K562 (cell line): ENCODE results near the gene MEFV. TPM values are rescaled to one million over a fixed set of nuclear protein-coding genes. Genes with fewer than 3 reads are reported as not detected.

ENCODE experiments used
- CEBPG ChIP-seq, 3 experiments: fragments of 200-800 bp in 1 of 3; sonication (Bioruptor generic) in 1 of 3; sonication (generic) in 1 of 3; formaldehyde crosslinking in 1 of 3; IDR thresholded peaks in 2 of 3; conservative IDR thresholded peaks in 1 of 3; 2 replicates each; pipeline versions ENCODE4 v1.6.1 to v1.8.0; 2016 to 2022; ENCODE audit warnings: missing compliant biosample characterization in 2 of 3, missing genetic modification characterization in 2 of 3, mild to moderate bottlenecking in 1 of 3, missing genetic modification reagents in 1 of 3
- ELF1 ChIP-seq: fragments of 200-800 bp; sonication (Bioruptor generic); IDR thresholded peaks from 2 replicates; pipeline ENCODE4 v1.6.1; 2016; ENCODE audit warnings: missing genetic modification characterization, missing compliant biosample characterization
- ELK3 ChIP-seq: fragments of 450-650 bp; formaldehyde crosslinking; IDR thresholded peaks from 2 replicates; pipeline ENCODE4 v1.4.0; 2020; ENCODE audit warnings: mild to moderate bottlenecking
- ESRRB ChIP-seq: fragments of 250-450 bp; sonication (Bioruptor Pico); IDR thresholded peaks from 2 replicates; pipeline ENCODE4 v1.5.0; 2020; ENCODE audit warnings: mild to moderate bottlenecking, moderate library complexity, borderline replicate concordance
- GTF2E2 ChIP-seq: fragments of 200-800 bp; sonication (Bioruptor generic); IDR thresholded peaks from 2 replicates; pipeline ENCODE4 v1.6.1; 2016; ENCODE audit warnings: missing genetic modification characterization, missing compliant biosample characterization
- HDAC3 ChIP-seq: fragments of 450-650 bp; IDR thresholded peaks from 2 replicates; pipeline ENCODE4 v1.6.1; 2018; ENCODE audit warnings: borderline replicate concordance, mild to moderate bottlenecking, moderate library complexity; ENCODE audit not compliant: partially characterized antibody
- KDM4B ChIP-seq, 2 experiments: fragments of 450-650 bp in 1 of 2; sonication (generic) in 1 of 2; IDR thresholded peaks; 2 replicates each; pipeline ENCODE4 v1.6.1; 2016 to 2017; ENCODE audit warnings: borderline replicate concordance in 2 of 2, antibody characterized with exemption in 1 of 2, low read depth in 1 of 2, mild to moderate bottlenecking in 1 of 2
- KLF1 ChIP-seq: fragments of 450-650 bp; IDR thresholded peaks from 2 replicates; pipeline ENCODE4 v1.6.1; 2016; ENCODE audit warnings: missing genetic modification characterization, missing compliant biosample characterization
- MIER1 ChIP-seq: fragments of 450-650 bp; IDR thresholded peaks from 2 replicates; pipeline ENCODE4 v1.6.1; 2016; ENCODE audit warnings: antibody characterized with exemption, mild to moderate bottlenecking, low read depth
- POLR3A ChIP-seq: IDR thresholded peaks from 2 replicates; pipeline ENCODE4 v1.6.1; 2011; ENCODE audit warnings: borderline replicate concordance, mild to moderate bottlenecking, moderate library complexity; ENCODE audit not compliant: insufficient read length, insufficient read depth; ENCODE audit errors: extremely low read depth
- PREB ChIP-seq: sonication (generic); formaldehyde crosslinking; IDR thresholded peaks from 2 replicates; pipeline ENCODE4 v1.8.1; 2023; ENCODE audit warnings: mild to moderate bottlenecking, missing genetic modification reagents
- SIN3A ChIP-seq, 2 experiments: fragments of 150-350 bp in 1 of 2; IDR thresholded peaks; 2 replicates each; pipeline ENCODE4 v1.6.1; 2011 to 2016; ENCODE audit warnings: borderline replicate concordance in 2 of 2, low read depth in 2 of 2, low read length in 2 of 2, mild to moderate bottlenecking in 2 of 2, moderate library complexity in 2 of 2; ENCODE audit not compliant: control insufficient read depth in 1 of 2
- SMAD4 ChIP-seq: fragments of 250-450 bp; sonication (Bioruptor Pico); conservative IDR thresholded peaks from 2 replicates; pipeline ENCODE4 v1.8.0; 2021; ENCODE audit warnings: inconsistent platforms, mild to moderate bottlenecking, moderate library complexity
- TAF9B ChIP-seq: fragments of 450-650 bp; IDR thresholded peaks from 2 replicates; pipeline ENCODE4 v1.6.1; 2018; ENCODE audit warnings: mild to moderate bottlenecking; ENCODE audit not compliant: partially characterized antibody
- THAP12 ChIP-seq: fragments of 250-450 bp; sonication (Bioruptor Pico); IDR thresholded peaks from 2 replicates; pipeline ENCODE4 v1.9.0; 2021; ENCODE audit warnings: mild to moderate bottlenecking, inconsistent platforms
- U2AF1 ChIP-seq: fragments of 200-400 bp; formaldehyde crosslinking; optimal IDR thresholded peaks from 2 replicates; pipeline ENCODE3; 2017; ENCODE audit warnings: mild to moderate bottlenecking, low read depth, low read length, moderate library complexity
- polyA plus RNA-seq, 8 experiments: library from polyadenylated mRNA; depleted of rRNA in 4 of 8; stranded (reverse) in 5 of 8; unstranded in 3 of 8; fragments of >200 nt; fragmentation: Nextera tagmentation in 2 of 8; fragmentation: Illumina TruSeq in 1 of 8; extraction: Ambion mirVana in 2 of 8; extraction: Trizol in 1 of 8; gene quantifications; 2 replicates each; pipeline versions ENCODE4 v1.2.1 to v1.2.3, GENCODE V29; 2011 to 2014; ENCODE audit warnings: inconsistent platforms in 1 of 8, missing spikeins in 1 of 8
- total RNA-seq, 7 experiments: library from RNA; depleted of rRNA in 6 of 7; stranded (reverse); fragments of >200 nt in 6 of 7; fragmentation: Illumina TruSeq in 2 of 7; extraction: Trizol in 2 of 7; gene quantifications; 2 replicates each; pipeline versions ENCODE4 v1.2.1 to v1.2.3, GENCODE V29; 2011 to 2021; ENCODE audit warnings: low replicate concordance in 1 of 7
- TF ChIP-seq, protein P1 (sequence below): sonication (generic); formaldehyde crosslinking; IDR thresholded peaks from 2 replicates; pipeline ENCODE4 v1.8.0; 2022; ENCODE audit warnings: missing genetic modification reagents, mild to moderate bottlenecking, borderline replicate concordance

The MEFV gene
- total and polyA plus RNA-seq, 9 of the 15 experiments (the other 6 are each of a cell fraction or from before 2014, with no cell fraction given) = 0.14 TPM; not detected in 8

- TF ChIP-seq THAP12 (no peak), SIN3A (IDR thresholded peaks at IDR 0.05; ENCODE audit: borderline replicate concordance in 2 of 2, control insufficient read depth in 1 of 2, low read depth in 2 of 2, low read length in 2 of 2) (peak in 1 of 2 experiments; percentile 71; a peak in 1 of 4 replicates), KLF1 (tag) (no peak), KDM4B (IDR thresholded peaks at IDR 0.05; ENCODE audit: borderline replicate concordance in 2 of 2, low read depth in 1 of 2) (no peak; a peak in 1 of 4 replicates), GTF2E2 (tag) (no peak), ELK3 (CRISPR knock-in tag) (no peak), TAF9B (no peak), MIER1 (no peak), CEBPG (CRISPR knock-in tag; IDR thresholded peaks at IDR 0.05) (peak; percentile 17; the same call in 1 of the 2 replicates), CEBPG (tag; conservative IDR thresholded peaks at IDR 0.05 in 1 of 2, IDR thresholded peaks at IDR 0.05 in 1 of 2) (no peak), ELF1 (tag) (peak; percentile 77), POLR3A (no peak), PREB (CRISPR knock-in tag) (0 out of 2 replicates have a peak, but pooled peaks have one; percentile 67), SMAD4 (CRISPR knock-in tag) (peak; percentile 17; the same call in 1 of the 2 replicates), HDAC3 (no peak), ESRRB (CRISPR knock-in tag) (no peak), U2AF1 (peak; percentile 52)
- TF ChIP-seq, protein P1, sequence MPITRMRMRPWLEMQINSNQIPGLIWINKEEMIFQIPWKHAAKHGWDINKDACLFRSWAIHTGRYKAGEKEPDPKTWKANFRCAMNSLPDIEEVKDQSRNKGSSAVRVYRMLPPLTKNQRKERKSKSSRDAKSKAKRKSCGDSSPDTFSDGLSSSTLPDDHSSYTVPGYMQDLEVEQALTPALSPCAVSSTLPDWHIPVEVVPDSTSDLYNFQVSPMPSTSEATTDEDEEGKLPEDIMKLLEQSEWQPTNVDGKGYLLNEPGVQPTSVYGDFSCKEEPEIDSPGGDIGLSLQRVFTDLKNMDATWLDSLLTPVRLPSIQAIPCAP (CRISPR knock-in tag) = peak; percentile 96
Measured at GRCh38 chr16:3264137-3265036, 8.0 kb upstream of the MEFV start (continued).
